HG02798 (cell line): ENCODE results near the gene ITGA11.
"Not testable (repeated sequence)": the region's sequence is repeated elsewhere in the genome, so short reads cannot be mapped to it uniquely, and the experiment has no call there.

Experiments
- ATAC-seq: cut with Tn5 transposase; IDR thresholded peaks from one replicate; pipeline ENCODE4 v1.9.1; 2021; ENCODE audit warnings: mild to moderate bottlenecking; ENCODE audit not compliant: unreplicated experiment, poor library complexity

The ITGA11 gene

GRCh38 chr15:68399096-68400065, 32.6 kb downstream of the ITGA11 start:
- no peak for ATAC-seq

GRCh38 chr15:68397999-68398398, 34.0 kb downstream of the ITGA11 start:
- not testable (repeated sequence) for ATAC-seq

GRCh38 chr15:68396068-68396467, 35.9 kb downstream of the ITGA11 start:
- ATAC-seq = no peak

GRCh38 chr15:68391121-68391520, 40.8 kb downstream of the ITGA11 start:
- ATAC-seq = no peak

GRCh38 chr15:68389936-68390817, 41.8 kb downstream of the ITGA11 start:
- ATAC-seq = no peak

GRCh38 chr15:68389041-68389930, 42.7 kb downstream of the ITGA11 start:
- ATAC-seq = no peak

GRCh38 chr15:68387381-68388143, 44.4 kb downstream of the ITGA11 start:
- ATAC-seq = no peak

- ATAC-seq = no peak
Measured at GRCh38 chr15:68386587-68387288, 45.2 kb downstream of the ITGA11 start.

- ATAC-seq = no peak
Measured at GRCh38 chr15:68385671-68386586, 46.0 kb downstream of the ITGA11 start.

GRCh38 chr15:68385240-68385561, 46.8 kb downstream of the ITGA11 start:
- ATAC-seq = no peak

GRCh38 chr15:68384451-68385239, 47.3 kb downstream of the ITGA11 start:
- no peak for ATAC-seq

- ATAC-seq = no peak
Measured at GRCh38 chr15:68383161-68384074, 48.5 kb downstream of the ITGA11 start.

GRCh38 chr15:68382286-68383007, 49.5 kb downstream of the ITGA11 start:
- no peak for ATAC-seq

GRCh38 chr15:68380456-68380855, 51.5 kb downstream of the ITGA11 start:
- no peak for ATAC-seq

GRCh38 chr15:68379759-68380290, 52.1 kb downstream of the ITGA11 start:
- ATAC-seq = no peak
